ENCODE data around the gene C6. TPM values are rescaled to one million over a fixed set of nuclear protein-coding genes. Genes with fewer than 3 reads are reported as not detected.

The C6 gene
- total and polyA plus RNA-seq, 2 of the 13 experiments (the other 11 are each of a cell fraction or from before 2014, with no cell fraction given), result 0.28 to 4.7 TPM

DNA sequence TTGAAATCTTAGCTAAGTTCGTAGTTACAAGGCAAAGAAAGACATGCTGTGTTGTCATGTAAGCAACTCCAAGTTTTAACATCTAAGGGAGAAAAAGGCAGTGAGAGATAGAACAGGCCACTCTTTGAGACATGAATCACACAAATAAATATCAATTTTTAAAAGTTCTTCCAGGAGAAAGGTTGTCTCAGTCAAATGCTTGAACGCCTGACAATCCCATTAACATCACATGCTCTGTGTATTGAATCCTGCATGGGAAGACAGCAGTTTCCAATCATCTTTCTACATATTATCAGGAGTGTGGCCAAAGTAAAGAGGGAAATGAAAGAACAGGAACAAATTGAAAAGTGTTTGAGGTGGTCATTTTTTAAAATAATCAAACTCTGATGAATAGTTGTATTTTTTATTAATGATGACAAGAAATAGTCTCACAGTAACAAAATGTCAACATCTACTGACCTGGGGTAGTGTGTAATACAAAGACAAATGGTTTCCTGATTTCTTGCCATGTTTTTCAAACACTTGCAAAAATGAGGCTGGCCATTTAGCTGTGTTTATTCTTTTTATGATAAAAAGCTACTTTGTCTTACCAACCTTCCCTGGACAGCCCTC is 6.4 kb upstream of the C6 start (continued):
- TF ChIP-seq, protein P1, sequence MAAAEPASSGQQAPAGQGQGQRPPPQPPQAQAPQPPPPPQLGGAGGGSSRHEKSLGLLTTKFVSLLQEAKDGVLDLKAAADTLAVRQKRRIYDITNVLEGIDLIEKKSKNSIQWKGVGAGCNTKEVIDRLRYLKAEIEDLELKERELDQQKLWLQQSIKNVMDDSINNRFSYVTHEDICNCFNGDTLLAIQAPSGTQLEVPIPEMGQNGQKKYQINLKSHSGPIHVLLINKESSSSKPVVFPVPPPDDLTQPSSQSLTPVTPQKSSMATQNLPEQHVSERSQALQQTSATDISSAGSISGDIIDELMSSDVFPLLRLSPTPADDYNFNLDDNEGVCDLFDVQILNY (CRISPR knock-in tag; conservative IDR thresholded peaks at IDR 0.05), result no peak
- TF ChIP-seq GABPB1 (CRISPR knock-in tag; IDR thresholded peaks at IDR 0.05), result no peak
- TF ChIP-seq CBFB (CRISPR knock-in tag; IDR thresholded peaks at IDR 0.05), result no peak
- TF ChIP-seq TOPORS (CRISPR knock-in tag; IDR thresholded peaks at IDR 0.05), result no peak
- TF ChIP-seq ZNF775 (CRISPR knock-in tag; IDR thresholded peaks at IDR 0.05; ENCODE audit: borderline replicate concordance), result no peak
- TF ChIP-seq ZMYM2 (CRISPR knock-in tag; IDR thresholded peaks at IDR 0.05), result no peak
- TF ChIP-seq ZFP82 (CRISPR knock-in tag; IDR thresholded peaks at IDR 0.05; ENCODE audit: borderline replicate concordance), result no peak

DNA sequence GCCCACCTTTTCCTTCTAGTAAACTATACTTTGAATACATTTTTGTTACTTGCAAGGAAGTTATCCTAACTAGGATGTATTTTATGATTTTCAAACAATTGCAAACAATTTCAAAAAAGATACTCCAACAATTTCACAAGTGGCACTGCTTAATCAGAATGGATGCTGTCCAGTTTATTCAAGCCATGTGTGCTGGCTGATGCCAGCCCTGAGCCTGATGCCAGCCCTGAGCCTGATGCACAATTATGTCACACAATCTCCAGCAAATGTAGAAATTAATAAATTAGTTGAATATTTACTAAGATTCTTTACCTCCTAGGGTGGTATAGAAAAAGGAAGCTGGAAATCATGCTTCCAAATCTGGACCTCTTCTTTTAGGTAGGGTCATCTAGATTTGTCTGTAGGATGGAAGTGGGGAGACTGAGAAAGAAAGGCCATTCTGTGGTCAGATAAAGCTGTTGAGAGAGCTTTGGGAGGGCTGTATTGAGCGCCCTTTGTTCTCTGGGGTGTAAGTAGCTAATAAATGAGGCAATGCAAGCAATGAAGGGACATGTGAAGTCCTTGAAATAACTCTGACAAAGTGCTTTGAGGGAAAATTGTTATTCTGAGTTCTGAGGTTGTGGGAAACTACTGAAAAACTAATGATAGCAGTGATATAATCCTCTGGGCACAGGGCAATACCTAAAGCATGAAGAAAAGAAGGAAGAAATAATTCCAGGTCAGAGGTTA is 5.8 kb upstream of the C6 start:
- Histone ChIP-seq H3K27ac (ENCODE audit: extremely low read length, insufficient read depth, low read length) (no peak overlapping the region), H4K20me1 (ENCODE audit: insufficient read depth, low read length) (no peaks in the 10 kb centered on the region), H3K4me2 (ENCODE audit: low read depth, low read length) (no peak overlapping the region), H2AFZ (ENCODE audit: low read length) (no peak overlapping the region), H3K79me2 (ENCODE audit: insufficient read depth, low read length) (no peaks in the 10 kb centered on the region), H3K4me3 (replicated peaks in 1 of 3; ENCODE audit: insufficient read depth in 1 of 3, low read depth in 2 of 3, low read length in 3 of 3) (no peak overlapping the region), H3K27me3 (ENCODE audit: control insufficient read depth in 1 of 2, insufficient read depth in 2 of 2, low read length in 2 of 2) (no peaks in the 10 kb centered on the region), H3K4me1 (ENCODE audit: insufficient read depth, low read length) (peaks cover 12% of the 10 kb centered on the region), H3K9me3 (ENCODE audit: low read length) (no peaks in the 10 kb centered on the region), H3K9ac (ENCODE audit: insufficient read depth, low read depth, low read length) (no peak overlapping the region), H3K36me3 (replicated peaks in 1 of 2; ENCODE audit: control insufficient read depth in 1 of 2, insufficient read depth in 2 of 2, low read length in 2 of 2) (no peaks in the 10 kb centered on the region)
- intact Hi-C loops (cut with micrococcal nuclease; ENCODE audit: unreplicated experiment) (no loop called here), in situ Hi-C loops (cut with HindIII; ENCODE audit: extremely low pct_ligation_motif_present, low pct_unique_long_range_greater_than_20kb) (no loop called here)
- ChIA-PET CTCF (ENCODE audit: low intra/inter-chr PET ratio, low total read pairs) (no interaction called here), POLR2A (no interaction called here)
- ATAC-seq (no peak; the same call in 2 of the 3 replicates), DNase-seq (ENCODE audit: low spot score) (no peak), FAIRE-seq (no peak)
- WGBS (ENCODE audit: low lambda C conversion rate), result 4% methylated on average over 1 of the region's 1 CpG
- TF ChIP-seq ZNF530 (CRISPR knock-in tag; IDR thresholded peaks at IDR 0.05; ENCODE audit: low read depth) (no peak), SUZ12 (IDR thresholded peaks at IDR 0.05; ENCODE audit: low read depth, low read length) (no peak), NCOA1 (CRISPR knock-in tag; IDR thresholded peaks at IDR 0.05) (no peak), CBX1 (IDR thresholded peaks at IDR 0.05; ENCODE audit: low read depth) (no peak), KAT2B (IDR thresholded peaks at IDR 0.05; ENCODE audit: borderline replicate concordance, low read depth, low read length) (no peak), HOXA5 (CRISPR knock-in tag; IDR thresholded peaks at IDR 0.05) (no peak), SOX13 (IDR thresholded peaks at IDR 0.05) (no peak), SOX13 (CRISPR knock-in tag; conservative IDR thresholded peaks at IDR 0.05 in 1 of 2, IDR thresholded peaks at IDR 0.05 in 1 of 2) (no peak), FOXP1 (IDR thresholded peaks at IDR 0.05) (no peak), FOXP1 (CRISPR knock-in tag; IDR thresholded peaks at IDR 0.05) (no peak), NFE2 (CRISPR knock-in tag; IDR thresholded peaks at IDR 0.05) (no peak)
- BruUV-seq (replicated peaks), result no TSS peak

Measured in HepG2 (cell line).